Osteoblast (primary cell): Measurements from ENCODE around the gene DNAH8. TPM values are rescaled to one million over a fixed set of nuclear protein-coding genes. Genes with fewer than 3 reads are reported as not detected.

Source experiments
- DNase-seq: peaks from one replicate; pipeline ENCODE4 v3.0.0; 2011; ENCODE audit warnings: low spot score, mixed read lengths; ENCODE audit not compliant: insufficient read length; ENCODE audit errors: missing footprints
- H2AFZ ChIP-seq: 2 replicates; pipeline ENCODE4 v1.6.0; 2011; ENCODE audit warnings: mild to moderate bottlenecking, low read length
- H3K27ac ChIP-seq: 2 replicates; pipeline ENCODE4 v1.5.1; 2011; ENCODE audit warnings: mild to moderate bottlenecking, low read depth, low read length, moderate library complexity
- H3K27me3 ChIP-seq: 2 replicates; pipeline ENCODE4 v1.6.0; 2012; ENCODE audit warnings: mild to moderate bottlenecking, control low read depth, inconsistent platforms, low read length, moderate library complexity; ENCODE audit not compliant: insufficient read depth
- H3K36me3 ChIP-seq: 2 replicates; pipeline ENCODE4 v1.5.1; 2011; ENCODE audit warnings: mild to moderate bottlenecking, low read length, control low read depth, moderate library complexity; ENCODE audit not compliant: insufficient read depth
- H3K4me1 ChIP-seq: 2 replicates; pipeline ENCODE4 v1.5.1; 2011; ENCODE audit warnings: mild to moderate bottlenecking, low read length, control low read depth, moderate library complexity; ENCODE audit not compliant: insufficient read depth
- H3K4me2 ChIP-seq: 2 replicates; pipeline ENCODE4 v1.6.0; 2011; ENCODE audit warnings: mild to moderate bottlenecking, low read length; ENCODE audit not compliant: insufficient read depth
- H3K4me3 ChIP-seq: fragments of 200-600 bp; sonication (generic); 3 replicates; pipeline ENCODE4 v1.5.1; 2012; ENCODE audit warnings: mild to moderate bottlenecking, low read length, inconsistent platforms; ENCODE audit not compliant: insufficient read depth
- H3K79me2 ChIP-seq: 2 replicates; pipeline ENCODE4 v1.6.0; 2012; ENCODE audit warnings: mild to moderate bottlenecking, low read length, control low read depth, inconsistent platforms; ENCODE audit not compliant: insufficient read depth
- H3K9me3 ChIP-seq: 2 replicates; pipeline ENCODE4 v1.5.1; 2011; ENCODE audit warnings: low read depth, low read length, control low read depth
- H4K20me1 ChIP-seq: 2 replicates; pipeline ENCODE4 v1.6.0; 2012; ENCODE audit warnings: mild to moderate bottlenecking, low read length, control low read depth; ENCODE audit not compliant: insufficient read depth
- CTCF ChIP-seq: IDR thresholded peaks from 2 replicates; pipeline ENCODE4 v1.5.1; 2011; ENCODE audit warnings: mild to moderate bottlenecking, low read depth, low read length, moderate library complexity; ENCODE audit errors: extremely low read depth
- total RNA-seq: library from RNA; depleted of rRNA; stranded (reverse); fragments of >200 nt; gene quantifications from 2 replicates; pipeline ENCODE4 v1.2.3, GENCODE V29; 2012

DNAH8 gene
- total RNA-seq, 1 donor, result 0.36 TPM

DNA sequence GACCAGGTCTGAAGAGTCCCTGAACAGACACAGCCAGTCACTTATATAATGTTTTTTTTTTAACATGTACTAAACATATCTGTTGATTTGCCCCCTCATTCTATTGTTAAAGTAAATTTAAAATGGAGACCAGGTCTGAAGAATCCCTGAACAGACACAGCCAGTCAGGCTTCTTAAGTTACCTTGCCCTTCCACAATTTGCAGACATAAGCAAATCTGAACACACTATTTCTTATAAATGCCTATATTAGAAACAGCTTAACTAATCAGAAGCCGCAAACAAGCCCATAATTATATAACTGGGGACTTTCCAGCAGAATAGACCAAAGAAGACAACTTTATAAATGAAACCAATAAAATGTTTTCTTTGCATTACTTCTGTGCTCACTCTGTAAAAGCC is 118.2 kb downstream of the DNAH8 start:
- no peak for TF ChIP-seq CTCF
- no peaks in the 10 kb centered on the region for H3K36me3 ChIP-seq
- no peak for DNase-seq
- H3K4me3 ChIP-seq, result no peak overlapping the region
- H2AFZ ChIP-seq, result no peak overlapping the region
- H3K27ac ChIP-seq, result no peak overlapping the region
- H3K27me3 ChIP-seq, result peaks cover 3% of the 10 kb centered on the region
- no peaks in the 10 kb centered on the region for H3K4me1 ChIP-seq
- H3K9me3 ChIP-seq, result no peaks in the 10 kb centered on the region
- H3K79me2 ChIP-seq, result no peaks in the 10 kb centered on the region
- H4K20me1 ChIP-seq, result no peaks in the 10 kb centered on the region
- no peak overlapping the region for H3K4me2 ChIP-seq

DNA sequence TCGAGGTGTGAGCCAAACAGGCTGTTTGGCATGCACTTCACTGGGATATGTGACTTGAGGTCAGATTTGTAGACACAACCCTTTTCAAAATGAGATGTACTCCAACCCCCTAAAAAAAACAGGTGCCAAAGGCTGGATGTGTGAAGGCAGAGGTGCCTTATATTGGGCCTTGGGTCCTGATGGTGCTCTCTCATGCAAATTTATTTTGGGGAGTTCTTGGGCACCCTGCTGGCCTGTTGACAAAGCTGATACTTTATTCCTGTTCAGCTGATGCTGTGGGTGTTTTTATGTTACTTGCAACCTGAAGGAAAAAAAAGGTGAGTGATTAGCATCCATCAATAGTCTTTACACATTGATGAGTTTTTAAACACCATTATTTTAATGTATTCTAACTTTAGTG is 121.5 kb downstream of the DNAH8 start:
- H2AFZ ChIP-seq, result no peak overlapping the region
- TF ChIP-seq CTCF, result no peak
- H3K36me3 ChIP-seq, result no peaks in the 10 kb centered on the region
- no peaks in the 10 kb centered on the region for H4K20me1 ChIP-seq
- H3K27me3 ChIP-seq, result peaks cover 3% of the 10 kb centered on the region
- H3K4me2 ChIP-seq, result no peak overlapping the region
- H3K4me1 ChIP-seq, result no peaks in the 10 kb centered on the region
- H3K79me2 ChIP-seq, result no peaks in the 10 kb centered on the region
- H3K27ac ChIP-seq, result no peak overlapping the region
- no peaks in the 10 kb centered on the region for H3K9me3 ChIP-seq
- no peak for DNase-seq
- H3K4me3 ChIP-seq, result no peak overlapping the region

DNA sequence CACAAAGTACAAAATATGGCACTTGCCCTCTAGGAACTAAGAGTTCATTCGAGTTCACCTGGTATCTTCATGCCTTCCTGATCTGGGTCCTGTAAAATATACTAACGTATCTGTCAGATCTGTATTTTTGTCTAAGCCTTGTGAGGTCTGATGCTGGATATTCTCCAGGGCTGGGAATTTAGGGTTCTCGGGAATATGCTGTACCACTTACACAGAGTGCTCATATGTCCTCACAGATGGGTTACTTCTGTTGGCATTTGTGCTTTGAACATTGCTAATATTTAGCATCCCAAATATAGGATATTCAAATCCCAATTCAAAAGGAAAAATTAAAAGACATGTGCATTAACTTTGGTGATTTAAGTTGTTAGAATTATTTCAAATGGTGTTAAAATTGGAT is 122.0 kb downstream of the DNAH8 start:
- Histone ChIP-seq H3K4me3 (no peak overlapping the region), H2AFZ (no peak overlapping the region), H3K9me3 (no peaks in the 10 kb centered on the region), H3K27ac (no peak overlapping the region), H3K27me3 (peaks cover 3% of the 10 kb centered on the region), H3K36me3 (no peaks in the 10 kb centered on the region), H3K79me2 (no peaks in the 10 kb centered on the region), H3K4me2 (no peak overlapping the region), H3K4me1 (no peaks in the 10 kb centered on the region), H4K20me1 (no peaks in the 10 kb centered on the region)
- DNase-seq, result no peak
- TF ChIP-seq CTCF, result no peak

DNA sequence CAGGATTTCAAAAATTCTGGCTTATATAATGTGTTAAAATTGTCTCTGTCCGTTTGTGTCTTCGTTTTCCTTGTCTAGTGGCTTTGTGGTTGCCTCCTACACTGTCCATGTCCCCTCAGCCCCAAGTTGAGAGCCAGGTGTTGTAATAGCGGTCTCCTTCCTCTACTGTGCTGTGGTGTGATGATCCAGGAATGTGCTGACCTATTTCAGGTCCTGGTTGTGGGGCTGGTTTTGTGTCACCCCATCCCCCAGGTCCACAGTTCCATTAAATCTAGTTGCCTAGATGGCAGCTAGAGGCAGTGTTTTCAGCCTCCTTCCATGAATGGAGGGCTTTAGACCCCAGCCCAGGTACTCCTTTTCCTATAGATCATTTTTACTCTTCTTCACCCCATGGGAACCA is 128.7 kb downstream of the DNAH8 start:
- Histone ChIP-seq H3K4me2 (no peak overlapping the region), H3K27ac (no peak overlapping the region), H2AFZ (no peak overlapping the region), H3K9me3 (no peaks in the 10 kb centered on the region), H3K79me2 (no peaks in the 10 kb centered on the region), H3K27me3 (no peaks in the 10 kb centered on the region), H3K4me3 (no peak overlapping the region), H4K20me1 (no peaks in the 10 kb centered on the region), H3K4me1 (no peaks in the 10 kb centered on the region), H3K36me3 (no peaks in the 10 kb centered on the region)
- no peak for DNase-seq
- no peak for TF ChIP-seq CTCF
